ENCODE measurements around the gene LDLRAP1. TPM values are rescaled to one million over a fixed set of nuclear protein-coding genes. Genes with fewer than 3 reads are reported as not detected.

The LDLRAP1 gene
- total and polyA plus RNA-seq, 4 experiments from 2014 or later, result 201 to 306 (median 222) TPM

DNA sequence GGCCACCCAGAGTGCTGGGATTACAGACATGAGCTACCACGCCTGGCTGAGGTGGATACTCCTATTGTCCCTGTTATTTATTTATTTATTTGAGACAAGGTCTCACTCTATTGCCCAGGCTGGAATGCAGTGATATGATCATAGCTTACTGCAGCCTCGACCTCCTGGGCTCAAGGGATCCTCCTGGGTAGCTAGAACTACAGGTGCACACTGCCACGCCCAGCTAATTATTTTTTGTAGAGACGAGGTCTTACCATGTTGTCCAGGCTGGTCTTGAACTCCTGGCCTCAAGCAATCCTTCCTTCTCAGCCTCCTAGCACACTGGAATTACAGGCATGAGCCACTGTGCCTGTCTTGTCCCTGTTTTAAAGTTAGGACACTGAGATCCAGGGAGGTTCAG, 5.2 kb downstream of the LDLRAP1 start:
- no peaks in the 10 kb centered on the region for H3K9me3 Mint-ChIP-seq
- Histone ChIP-seq H3K4me1 (ENCODE audit: insufficient read depth, low read length) (peaks cover 90% of the 10 kb centered on the region), H3K4me3 (ENCODE audit: low read length in 2 of 2) (no peak overlapping the region), H3K27ac (ENCODE audit: low read depth, low read length) (peak overlapping the region; percentile 67), H3K27me3 (ENCODE audit: insufficient read depth, low read length) (no peaks in the 10 kb centered on the region), H3K9me3 (ENCODE audit: control insufficient read depth in 1 of 2, low read length in 2 of 2) (no peaks in the 10 kb centered on the region), H3K36me3 (ENCODE audit: insufficient read depth, low read length) (no peaks in the 10 kb centered on the region)
- intact Hi-C loops (cut with micrococcal nuclease), result loop anchor here (5.0 kb wide), 1 partner anchor 116 kb away; the partner anchor contains the start of gene MACO1
- no peak for DNase-seq
- ChIA-PET POLR2A (ENCODE audit: partially characterized antibody) (interaction anchor here (0.9 to 24.3 kb wide), 11 partner anchors 10 to 301 kb away, joined by 3 to 615 read pairs (median 5); partner anchors contain the start of genes MAN1C1, MTFR1L and RSRP1), CTCF (ENCODE audit: partially characterized antibody) (interaction anchor here (1.0 to 4.0 kb wide), 10 partner anchors 8 to 247 kb away, joined by 3 to 20 read pairs (median 9); no protein-coding TSS in a partner anchor)
- H3K4me1 Mint-ChIP-seq, result peaks cover 63 to 91% (median 84%) of the 10 kb centered on the region in 4 donors
- peak overlapping the region; percentile 75 to 99 (median 96) for H3K27ac Mint-ChIP-seq
- H3K27me3 Mint-ChIP-seq, result no peaks in the 10 kb centered on the region
- peak overlapping the region in 7 of 8 donors; percentile 72 to 93 (median 81) for H3K4me3 Mint-ChIP-seq
- peaks cover 8 to 19% of the 10 kb centered on the region in 2 donors for H3K36me3 Mint-ChIP-seq

DNA sequence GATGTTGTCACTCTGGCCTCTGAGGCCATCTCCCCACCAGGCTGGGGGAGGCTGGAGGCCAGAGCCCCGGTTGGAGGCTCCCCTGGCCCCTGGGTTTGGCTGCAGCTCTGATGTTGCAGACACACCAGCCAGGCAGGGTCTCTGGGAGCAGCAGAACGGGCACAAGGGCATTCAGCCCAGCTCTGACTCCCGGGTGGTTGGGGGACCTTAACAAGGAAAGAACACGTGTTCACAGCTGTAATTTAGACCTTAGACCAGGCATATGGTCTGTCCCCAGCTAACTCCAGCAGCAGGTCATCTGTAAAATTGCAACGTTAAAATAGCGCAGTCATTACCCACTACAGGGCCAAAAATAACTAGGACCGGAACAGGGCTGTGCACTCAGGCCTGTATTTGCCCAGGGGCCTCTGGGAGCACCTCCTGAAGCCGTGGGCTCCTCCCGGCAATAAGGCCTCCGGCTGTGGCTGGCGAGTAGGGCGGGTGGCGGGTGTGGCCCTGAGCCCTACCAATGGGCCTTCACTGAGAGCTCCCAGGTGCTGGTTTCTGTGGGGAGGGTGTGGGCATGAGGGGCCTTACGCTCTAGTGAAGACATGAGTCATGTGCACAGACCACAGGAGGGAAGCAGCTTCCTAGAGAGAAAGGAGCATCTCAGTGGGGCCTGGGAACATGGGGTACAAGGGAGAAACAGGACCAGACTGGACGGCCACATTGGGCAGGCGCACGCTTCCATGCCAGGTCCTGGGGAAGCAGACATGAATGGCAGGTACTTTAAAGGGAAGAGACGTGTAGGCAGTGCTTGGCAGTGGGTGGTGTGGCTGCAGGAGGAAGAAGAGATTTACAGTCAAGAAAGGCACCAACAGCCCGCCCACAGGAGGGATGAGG, 6.1 kb downstream of the LDLRAP1 start:
- peak; percentile 71 to 92 (median 72) for DNase-seq
- H3K4me1 Mint-ChIP-seq, result peaks cover 68 to 98% (median 92%) of the 10 kb centered on the region in 4 donors
- H3K4me1 ChIP-seq (ENCODE audit: insufficient read depth, low read length), result peaks cover 98% of the 10 kb centered on the region
- no peaks in the 10 kb centered on the region for H3K9me3 ChIP-seq (ENCODE audit: control insufficient read depth in 1 of 2, low read length in 2 of 2)
- H3K4me3 Mint-ChIP-seq, result peak overlapping the region; percentile 72 to 93 (median 80)
- H3K4me3 ChIP-seq (ENCODE audit: low read length in 2 of 2), result peak overlapping the region in 1 of 2 donors; percentile 23
- ChIA-PET CTCF (ENCODE audit: partially characterized antibody) (interaction anchor here (0.8 to 4.0 kb wide), 14 partner anchors 11 to 261 kb away, joined by 3 to 20 read pairs (median 7); no protein-coding TSS in a partner anchor), POLR2A (ENCODE audit: partially characterized antibody) (interaction anchor here (0.6 to 24.3 kb wide), 18 partner anchors 11 to 305 kb away, joined by 3 to 615 read pairs (median 4); partner anchors contain the start of genes MAN1C1 and MTFR1L)
- intact Hi-C loops (cut with micrococcal nuclease), result loop anchor here (1.0 to 5.0 kb wide), 2 partner anchors 13 to 117 kb away; partner anchors contain the start of gene MACO1
- no peaks in the 10 kb centered on the region for H3K9me3 Mint-ChIP-seq
- H3K27me3 ChIP-seq (ENCODE audit: insufficient read depth, low read length), result no peaks in the 10 kb centered on the region
- no peaks in the 10 kb centered on the region for H3K27me3 Mint-ChIP-seq
- peaks cover 3% of the 10 kb centered on the region for H3K36me3 ChIP-seq (ENCODE audit: insufficient read depth, low read length)
- H3K27ac ChIP-seq (ENCODE audit: low read depth, low read length), result peak overlapping the region; percentile 67
- peaks cover 14 to 22% of the 10 kb centered on the region in 2 donors for H3K36me3 Mint-ChIP-seq
- peak overlapping the region; percentile 75 to 99 (median 96) for H3K27ac Mint-ChIP-seq

DNA sequence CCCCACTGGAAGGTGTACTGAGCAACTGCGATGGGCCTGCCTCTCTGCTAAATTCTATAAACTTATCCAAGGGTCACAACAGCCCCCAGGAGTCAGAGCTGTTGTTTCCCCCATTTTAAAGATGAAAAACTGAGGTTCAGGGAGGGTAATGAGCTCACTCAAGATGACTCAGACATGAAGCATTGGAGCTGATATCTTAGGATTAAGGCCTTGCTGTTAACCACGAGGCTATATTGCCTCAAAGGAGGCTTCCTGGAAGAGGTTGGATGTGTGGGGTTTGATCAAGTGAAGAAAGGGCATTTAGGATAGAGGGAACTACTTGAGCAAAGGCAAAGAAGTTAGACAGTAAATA, 6.7 kb downstream of the LDLRAP1 start:
- Histone ChIP-seq H3K36me3 (ENCODE audit: insufficient read depth, low read length) (peaks cover 8% of the 10 kb centered on the region), H3K27ac (ENCODE audit: low read depth, low read length) (peak overlapping the region; percentile 67), H3K4me3 (ENCODE audit: low read length in 2 of 2) (peak overlapping the region; percentile 23 to 31), H3K27me3 (ENCODE audit: insufficient read depth, low read length) (no peaks in the 10 kb centered on the region), H3K4me1 (ENCODE audit: insufficient read depth, low read length) (peaks cover 98% of the 10 kb centered on the region), H3K9me3 (ENCODE audit: control insufficient read depth in 1 of 2, low read length in 2 of 2) (no peaks in the 10 kb centered on the region)
- Mint-ChIP-seq H3K27ac (peak overlapping the region; percentile 75 to 99 (median 96)), H3K27me3 (no peaks in the 10 kb centered on the region), H3K9me3 (no peaks in the 10 kb centered on the region), H3K36me3 (peaks cover 16 to 24% of the 10 kb centered on the region in 2 donors), H3K4me1 (peaks cover 68 to 98% (median 92%) of the 10 kb centered on the region in 4 donors), H3K4me3 (peak overlapping the region; percentile 72 to 93 (median 80))
- CTCF ChIA-PET (ENCODE audit: partially characterized antibody), result interaction anchor here (0.8 to 4.0 kb wide), 11 partner anchors 11 to 260 kb away, joined by 3 to 20 read pairs (median 6); no protein-coding TSS in a partner anchor
- no peak for DNase-seq
- POLR2A ChIA-PET (ENCODE audit: partially characterized antibody), result interaction anchor here (0.8 to 24.3 kb wide), 12 partner anchors 12 to 305 kb away, joined by 3 to 615 read pairs (median 4); partner anchors contain the start of gene MAN1C1
- intact Hi-C loops (cut with micrococcal nuclease), result no loop called here

DNA sequence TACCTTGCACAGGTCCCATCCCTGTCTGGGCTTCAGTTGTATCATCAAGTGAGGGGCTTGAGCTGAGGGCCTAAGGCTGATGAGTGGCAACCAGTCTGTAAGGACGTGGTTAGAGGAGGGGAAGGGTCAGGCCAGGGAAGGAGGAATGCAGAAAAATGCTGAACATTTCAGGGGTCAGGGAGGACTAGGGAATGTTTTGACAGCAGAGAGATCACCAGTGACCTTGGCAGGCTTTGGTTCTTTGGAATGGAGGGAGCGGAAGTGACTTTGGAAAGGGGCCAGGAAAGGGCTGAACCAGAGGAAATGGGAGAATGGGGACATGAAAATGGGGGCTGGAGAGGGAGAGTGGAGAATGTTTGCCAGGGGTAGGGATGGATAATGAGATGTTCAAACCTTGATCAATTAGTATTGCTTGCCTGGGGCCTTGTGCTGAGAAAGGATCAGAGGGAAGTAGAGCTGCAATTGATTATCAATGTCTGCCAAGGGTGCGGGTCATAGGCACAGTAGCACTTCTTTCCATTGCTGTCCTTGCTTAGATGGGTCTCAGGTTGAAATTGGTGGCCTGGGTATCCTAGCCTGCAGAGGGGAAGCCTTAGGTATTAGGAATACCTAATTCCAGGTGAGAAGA, 7.4 kb downstream of the LDLRAP1 start:
- H3K4me3 ChIP-seq (ENCODE audit: low read length in 2 of 2), result peak overlapping the region in 1 of 2 donors; percentile 31
- POLR2A ChIA-PET (ENCODE audit: partially characterized antibody), result interaction anchor here (1.0 to 24.3 kb wide), 5 partner anchors 12 to 223 kb away, joined by 3 to 615 read pairs (median 4); partner anchors contain the start of gene MAN1C1
- Mint-ChIP-seq H3K27me3 (no peaks in the 10 kb centered on the region), H3K9me3 (no peaks in the 10 kb centered on the region), H3K36me3 (peaks cover 22 to 26% of the 10 kb centered on the region in 2 donors), H3K4me1 (peaks cover 69 to 98% (median 92%) of the 10 kb centered on the region in 4 donors), H3K4me3 (peak overlapping the region; percentile 36 to 93 (median 80)), H3K27ac (peak overlapping the region; percentile 75 to 99 (median 96))
- peaks cover 98% of the 10 kb centered on the region for H3K4me1 ChIP-seq (ENCODE audit: insufficient read depth, low read length)
- H3K27ac ChIP-seq (ENCODE audit: low read depth, low read length), result peak overlapping the region; percentile 67
- no peaks in the 10 kb centered on the region for H3K9me3 ChIP-seq (ENCODE audit: control insufficient read depth in 1 of 2, low read length in 2 of 2)
- no peak for DNase-seq
- CTCF ChIA-PET (ENCODE audit: partially characterized antibody), result interaction anchor here (0.8 to 4.0 kb wide), 11 partner anchors 10 to 259 kb away, joined by 3 to 20 read pairs (median 5); no protein-coding TSS in a partner anchor
- intact Hi-C loops (cut with micrococcal nuclease), result no loop called here
- H3K36me3 ChIP-seq (ENCODE audit: insufficient read depth, low read length), result peaks cover 13% of the 10 kb centered on the region
- H3K27me3 ChIP-seq (ENCODE audit: insufficient read depth, low read length), result no peaks in the 10 kb centered on the region

DNA sequence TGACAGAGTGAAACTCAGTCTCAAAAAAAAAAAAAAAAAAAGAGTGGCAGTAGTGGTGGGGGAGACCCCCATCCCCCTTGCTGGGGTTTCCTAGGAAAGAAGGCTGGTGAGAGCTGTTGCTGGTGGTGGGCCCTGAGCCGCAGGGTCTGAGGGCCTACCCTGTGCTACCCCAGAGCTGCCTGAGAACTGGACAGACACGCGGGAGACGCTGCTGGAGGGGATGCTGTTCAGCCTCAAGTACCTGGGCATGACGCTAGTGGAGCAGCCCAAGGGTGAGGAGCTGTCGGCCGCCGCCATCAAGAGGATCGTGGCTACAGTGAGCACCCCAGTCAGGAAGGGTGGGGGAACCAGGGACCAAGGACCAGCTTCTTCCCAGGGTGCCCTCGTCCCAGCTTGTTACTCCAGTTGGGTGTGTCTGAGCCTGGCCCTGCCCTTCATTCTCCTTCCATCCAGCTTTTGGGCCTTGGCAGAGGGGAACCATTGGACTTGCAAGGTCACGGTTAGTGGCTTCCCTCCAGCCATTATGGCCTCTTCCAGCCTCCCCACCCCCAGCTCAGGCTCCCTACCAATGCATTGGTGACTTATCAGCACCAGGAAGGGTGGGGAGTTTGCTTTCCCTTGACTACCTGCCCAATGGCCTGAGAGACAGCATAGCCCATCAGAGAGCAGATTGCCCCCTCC, 10.5 kb downstream of the LDLRAP1 start:
- H3K27ac ChIP-seq (ENCODE audit: low read depth, low read length), result no peak overlapping the region
- H3K4me3 Mint-ChIP-seq, result peak overlapping the region in 4 of 8 donors; percentile 26 to 57 (median 49)
- no peaks in the 10 kb centered on the region for H3K27me3 ChIP-seq (ENCODE audit: insufficient read depth, low read length)
- ChIA-PET CTCF (ENCODE audit: partially characterized antibody) (interaction anchor here (0.5 to 3.9 kb wide), 6 partner anchors 12 to 150 kb away, joined by 3 to 18 read pairs (median 3); no protein-coding TSS in a partner anchor), POLR2A (ENCODE audit: partially characterized antibody) (interaction anchor here (0.8 to 24.3 kb wide), 5 partner anchors 0 to 266 kb away, joined by 3 to 615 read pairs (median 4); partner anchors contain the start of genes LDLRAP1 and MTFR1L)
- H3K27me3 Mint-ChIP-seq, result no peaks in the 10 kb centered on the region
- intact Hi-C loops (cut with micrococcal nuclease), result no loop called here
- H3K4me1 Mint-ChIP-seq, result peaks cover 71 to 100% (median 94%) of the 10 kb centered on the region in 4 donors
- H3K9me3 ChIP-seq (ENCODE audit: control insufficient read depth in 1 of 2, low read length in 2 of 2), result no peaks in the 10 kb centered on the region
- peaks cover 44 to 47% of the 10 kb centered on the region in 2 donors for H3K36me3 Mint-ChIP-seq
- H3K9me3 Mint-ChIP-seq, result no peaks in the 10 kb centered on the region
- no peak for DNase-seq
- H3K27ac Mint-ChIP-seq, result peak overlapping the region; percentile 60 to 98 (median 92)
- H3K4me3 ChIP-seq (ENCODE audit: low read length in 2 of 2), result no peak overlapping the region
- H3K36me3 ChIP-seq (ENCODE audit: insufficient read depth, low read length), result peaks cover 26% of the 10 kb centered on the region
- peaks cover 100% of the 10 kb centered on the region for H3K4me1 ChIP-seq (ENCODE audit: insufficient read depth, low read length)

DNA sequence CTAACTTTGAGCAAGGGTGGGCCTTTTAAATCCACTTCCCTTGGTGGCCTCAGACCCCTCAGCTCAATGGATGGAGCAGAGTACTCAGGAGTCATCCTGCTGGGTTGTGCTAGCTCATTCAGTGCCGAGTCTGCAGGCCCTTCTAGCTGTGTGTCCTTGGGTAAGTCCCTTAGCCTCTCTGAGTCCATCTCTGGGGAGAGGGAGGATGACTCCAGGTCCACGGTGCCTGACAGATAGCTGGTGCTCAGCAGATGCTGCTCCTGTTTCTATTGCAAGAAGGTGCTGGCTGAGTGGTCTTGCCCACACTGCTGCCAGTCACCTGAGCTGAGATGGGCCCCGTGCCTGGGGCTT, 11.0 kb downstream of the LDLRAP1 start:
- H3K4me3 Mint-ChIP-seq, result peak overlapping the region in 4 of 8 donors; percentile 35 to 58 (median 46)
- no peak overlapping the region for H3K4me3 ChIP-seq (ENCODE audit: low read length in 2 of 2)
- H3K36me3 ChIP-seq (ENCODE audit: insufficient read depth, low read length), result peaks cover 31% of the 10 kb centered on the region
- peaks cover 100% of the 10 kb centered on the region for H3K4me1 ChIP-seq (ENCODE audit: insufficient read depth, low read length)
- no peaks in the 10 kb centered on the region for H3K9me3 Mint-ChIP-seq
- peaks cover 72 to 100% (median 94%) of the 10 kb centered on the region in 4 donors for H3K4me1 Mint-ChIP-seq
- H3K9me3 ChIP-seq (ENCODE audit: control insufficient read depth in 1 of 2, low read length in 2 of 2), result no peaks in the 10 kb centered on the region
- intact Hi-C loops (cut with micrococcal nuclease), result no loop called here
- ChIA-PET CTCF (ENCODE audit: partially characterized antibody) (interaction anchor here (1.1 to 3.9 kb wide), 5 partner anchors 11 to 69 kb away, joined by 3 to 18 read pairs (median 4); no protein-coding TSS in a partner anchor), POLR2A (ENCODE audit: partially characterized antibody) (interaction anchor here (1.3 to 24.3 kb wide), 3 partner anchors 1 to 29 kb away, joined by 3 to 615 read pairs (median 615); partner anchors contain the start of gene LDLRAP1)
- H3K27ac Mint-ChIP-seq, result peak overlapping the region; percentile 42 to 98 (median 75)
- H3K27ac ChIP-seq (ENCODE audit: low read depth, low read length), result no peak overlapping the region
- H3K36me3 Mint-ChIP-seq, result peaks cover 49 to 52% of the 10 kb centered on the region in 2 donors
- no peaks in the 10 kb centered on the region for H3K27me3 Mint-ChIP-seq
- DNase-seq, result no peak
- H3K27me3 ChIP-seq (ENCODE audit: insufficient read depth, low read length), result no peaks in the 10 kb centered on the region
